HUES48 (cell line): ENCODE measurements around the gene TSPAN16.

Source experiments
- H3K27ac ChIP-seq: one replicate; pipeline ENCODE4 v1.7.0; 2013; ENCODE audit warnings: low read depth, low read length, inconsistent platforms
- H3K27me3 ChIP-seq: 2 replicates; pipeline ENCODE4 v1.6.1; 2013; ENCODE audit warnings: mild to moderate bottlenecking, low read length; ENCODE audit not compliant: control insufficient read depth, insufficient read depth
- H3K36me3 ChIP-seq: 2 replicates; pipeline ENCODE4 v1.6.1; 2013; ENCODE audit warnings: low read length; ENCODE audit not compliant: control insufficient read depth, insufficient read depth
- H3K4me1 ChIP-seq: 2 replicates; pipeline ENCODE4 v1.6.1; 2013; ENCODE audit warnings: mild to moderate bottlenecking, low read length; ENCODE audit not compliant: control insufficient read depth, insufficient read depth
- H3K4me3 ChIP-seq: 2 replicates; pipeline ENCODE4 v1.5.1; 2013; ENCODE audit warnings: mild to moderate bottlenecking, low read depth, low read length
- H3K9ac ChIP-seq: 2 replicates; pipeline ENCODE4 v1.6.1; 2013; ENCODE audit warnings: mild to moderate bottlenecking, low read depth, low read length, moderate library complexity
- H3K9me3 ChIP-seq: 2 replicates; pipeline ENCODE4 v1.6.1; 2013; ENCODE audit warnings: low read length; ENCODE audit not compliant: control insufficient read depth, insufficient read depth

Gene TSPAN16

GRCh38 chr19:11295665-11296245, at the start of gene TSPAN16:
TSPAN16 (plus strand) TSS chr19:11296160; CDS start chr19:11296298, 138 bp downstream.
- H3K27ac ChIP-seq, result no peak within 1 kb of the TSS
- H3K9me3 ChIP-seq, result no peaks in the 10 kb centered on the region
- no peaks in the 10 kb centered on the region for H3K27me3 ChIP-seq
- H3K4me1 ChIP-seq, result peaks cover 3% of the 10 kb centered on the region; the same call in 1 of the 2 replicates
- no peaks in the 10 kb centered on the region for H3K36me3 ChIP-seq
- H3K9ac ChIP-seq, result no peak within 1 kb of the TSS
- H3K4me3 ChIP-seq, result no peak within 1 kb of the TSS

- H3K9me3 ChIP-seq, result no peaks in the 10 kb centered on the region
- H3K27ac ChIP-seq, result no peak overlapping the region
- no peaks in the 10 kb centered on the region for H3K4me1 ChIP-seq
- no peak overlapping the region for H3K9ac ChIP-seq
- H3K4me3 ChIP-seq, result no peak overlapping the region
- H3K27me3 ChIP-seq, result no peaks in the 10 kb centered on the region
- peaks cover 45% of the 10 kb centered on the region for H3K36me3 ChIP-seq
Measured at GRCh38 chr19:11246941-11247340, 49.0 kb upstream of the TSPAN16 start.

- no peak overlapping the region for H3K4me3 ChIP-seq
- H3K9ac ChIP-seq, result no peak overlapping the region
- no peaks in the 10 kb centered on the region for H3K4me1 ChIP-seq
- H3K27me3 ChIP-seq, result no peaks in the 10 kb centered on the region
- peaks cover 50% of the 10 kb centered on the region for H3K36me3 ChIP-seq
- no peaks in the 10 kb centered on the region for H3K9me3 ChIP-seq
- no peak overlapping the region for H3K27ac ChIP-seq
Measured at GRCh38 chr19:11247391-11247790, 48.6 kb upstream of the TSPAN16 start.

- Histone ChIP-seq H3K4me1 (no peaks in the 10 kb centered on the region), H3K9ac (no peak overlapping the region), H3K27me3 (no peaks in the 10 kb centered on the region), H3K27ac (no peak overlapping the region), H3K4me3 (no peak overlapping the region), H3K36me3 (peaks cover 48% of the 10 kb centered on the region), H3K9me3 (no peaks in the 10 kb centered on the region)
Measured at GRCh38 chr19:11247934-11248333, 48.0 kb upstream of the TSPAN16 start.

GRCh38 chr19:11248852-11249251, 47.1 kb upstream of the TSPAN16 start:
- no peak overlapping the region for H3K27ac ChIP-seq
- no peaks in the 10 kb centered on the region for H3K9me3 ChIP-seq
- no peak overlapping the region for H3K4me3 ChIP-seq
- H3K4me1 ChIP-seq, result no peaks in the 10 kb centered on the region; the same call in 1 of the 2 replicates
- H3K9ac ChIP-seq, result no peak overlapping the region
- H3K36me3 ChIP-seq, result peaks cover 47% of the 10 kb centered on the region
- H3K27me3 ChIP-seq, result no peaks in the 10 kb centered on the region

- Histone ChIP-seq H3K36me3 (peaks cover 47% of the 10 kb centered on the region), H3K4me1 (no peaks in the 10 kb centered on the region; the same call in 1 of the 2 replicates), H3K4me3 (no peak overlapping the region), H3K9me3 (no peaks in the 10 kb centered on the region), H3K27me3 (no peaks in the 10 kb centered on the region), H3K27ac (no peak overlapping the region), H3K9ac (no peak overlapping the region)
Measured at GRCh38 chr19:11251217-11251616, 44.7 kb upstream of the TSPAN16 start.

- Histone ChIP-seq H3K4me1 (no peaks in the 10 kb centered on the region; the same call in 1 of the 2 replicates), H3K27me3 (no peaks in the 10 kb centered on the region), H3K4me3 (no peak overlapping the region), H3K27ac (no peak overlapping the region), H3K9ac (no peak overlapping the region), H3K9me3 (no peaks in the 10 kb centered on the region), H3K36me3 (peaks cover 46% of the 10 kb centered on the region)
Measured at GRCh38 chr19:11251650-11252314, 44.2 kb upstream of the TSPAN16 start.

GRCh38 chr19:11252665-11253355, 43.1 kb upstream of the TSPAN16 start:
- Histone ChIP-seq H3K4me1 (no peaks in the 10 kb centered on the region; the same call in 1 of the 2 replicates), H3K27ac (no peak overlapping the region), H3K9ac (no peak overlapping the region), H3K9me3 (no peaks in the 10 kb centered on the region), H3K4me3 (no peak overlapping the region), H3K27me3 (no peaks in the 10 kb centered on the region), H3K36me3 (peaks cover 36% of the 10 kb centered on the region)

GRCh38 chr19:11254666-11255065, 41.3 kb upstream of the TSPAN16 start:
- H3K36me3 ChIP-seq, result peaks cover 24% of the 10 kb centered on the region
- H3K4me3 ChIP-seq, result no peak overlapping the region
- no peaks in the 10 kb centered on the region; the same call in 1 of the 2 replicates for H3K4me1 ChIP-seq
- H3K9ac ChIP-seq, result no peak overlapping the region
- H3K9me3 ChIP-seq, result no peaks in the 10 kb centered on the region
- no peak overlapping the region for H3K27ac ChIP-seq
- H3K27me3 ChIP-seq, result no peaks in the 10 kb centered on the region

GRCh38 chr19:11256189-11256588, 39.8 kb upstream of the TSPAN16 start:
- Histone ChIP-seq H3K36me3 (peaks cover 15% of the 10 kb centered on the region), H3K27ac (no peak overlapping the region), H3K9me3 (no peaks in the 10 kb centered on the region), H3K9ac (no peak overlapping the region), H3K27me3 (no peaks in the 10 kb centered on the region), H3K4me1 (no peaks in the 10 kb centered on the region; the same call in 1 of the 2 replicates), H3K4me3 (no peak overlapping the region)

- Histone ChIP-seq H3K36me3 (no peaks in the 10 kb centered on the region), H3K27me3 (no peaks in the 10 kb centered on the region), H3K9me3 (no peaks in the 10 kb centered on the region), H3K4me1 (no peaks in the 10 kb centered on the region; the same call in 1 of the 2 replicates), H3K9ac (no peak overlapping the region), H3K4me3 (no peak overlapping the region), H3K27ac (no peak overlapping the region)
Measured at GRCh38 chr19:11257846-11258380, 38.0 kb upstream of the TSPAN16 start.
